HuH-7.5 (cell line): ENCODE data around the gene MAFF.

Experiments
- DNase-seq: peaks from one replicate; pipeline ENCODE4 v3.0.0; 2011; ENCODE audit warnings: low spot score

Gene MAFF

GRCh38 chr22:38204784-38205183 lies 3.0 kb downstream of the MAFF start:
- DNase-seq: no peak

- DNase-seq: no peak
These were observed 3.7 kb downstream of the MAFF start for GRCh38 chr22:38205261-38206128.

- DNase-seq: no peak
These were observed 6.2 kb downstream of the MAFF start for GRCh38 chr22:38207898-38208432.

GRCh38 chr22:38208551-38208968 lies 6.8 kb downstream of the MAFF start:
- DNase-seq: no peak

- DNase-seq: no peak
These were observed 9.8 kb downstream of the MAFF start for GRCh38 chr22:38211556-38211955.

GRCh38 chr22:38212442-38212841 lies 10.6 kb downstream of the MAFF start:
- DNase-seq: no peak

- peak; percentile 49 for DNase-seq
These were observed 11.7 kb downstream of the MAFF start for GRCh38 chr22:38213319-38213989.

GRCh38 chr22:38213990-38214301 lies 12.2 kb downstream of the MAFF start:
- peak; percentile 59 for DNase-seq

GRCh38 chr22:38214302-38215056 lies 12.7 kb downstream of the MAFF start:
- DNase-seq: no peak

GRCh38 chr22:38215156-38216038 lies 13.6 kb downstream of the MAFF start:
- no peak for DNase-seq

- DNase-seq: peak; percentile 90
These were observed 17.1 kb downstream of the MAFF start for GRCh38 chr22:38218661-38219622.

GRCh38 chr22:38219632-38220031 lies 17.8 kb downstream of the MAFF start:
- no peak for DNase-seq

GRCh38 chr22:38220163-38220562 lies 18.4 kb downstream of the MAFF start:
- DNase-seq: no peak

GRCh38 chr22:38220653-38221386 lies 19.0 kb downstream of the MAFF start:
- DNase-seq: no peak

GRCh38 chr22:38221407-38221806 lies 19.6 kb downstream of the MAFF start:
- DNase-seq: no peak

GRCh38 chr22:38221908-38222796 lies 20.4 kb downstream of the MAFF start:
- DNase-seq: no peak

GRCh38 chr22:38222797-38223119 lies 21.0 kb downstream of the MAFF start:
- DNase-seq: no peak

- DNase-seq: no peak
These were observed 21.6 kb downstream of the MAFF start for GRCh38 chr22:38223289-38223960.
